22Rv1 (cell line): ENCODE measurements around the gene RUVBL1.

Experiments
- H3K27ac ChIP-seq: fragments of 450-650 bp; 2 replicates; pipeline ENCODE4 v1.5.1; 2017
- CTCF ChIP-seq: fragments of 450-650 bp; IDR thresholded peaks from 2 replicates; pipeline ENCODE4 v1.5.1; 2017; ENCODE audit warnings: mild to moderate bottlenecking
- ZFX ChIP-seq: fragments of 450-650 bp; IDR thresholded peaks from 2 replicates; pipeline ENCODE4 v1.6.1; 2017; ENCODE audit warnings: antibody characterized with exemption, borderline replicate concordance

RUVBL1 gene

GRCh38 chr3:128123538-128124368, at the start of gene RUVBL1:
RUVBL1 (minus strand) TSS chr3:128123812; CDS start chr3:128123724, 88 bp downstream.
- TF ChIP-seq ZFX (no peak), CTCF (no peak)
- peak within 1 kb of the TSS; percentile 80 for H3K27ac ChIP-seq

- no peak overlapping the region for H3K27ac ChIP-seq
- TF ChIP-seq ZFX (no peak), CTCF (no peak)
Observed at GRCh38 chr3:128173200-128173599, 49.6 kb upstream of the RUVBL1 start.

GRCh38 chr3:128170866-128171516, 47.4 kb upstream of the RUVBL1 start:
- no peak overlapping the region for H3K27ac ChIP-seq

GRCh38 chr3:128168836-128169235, 45.2 kb upstream of the RUVBL1 start:
- no peak for TF ChIP-seq CTCF
- TF ChIP-seq ZFX, result no peak
- H3K27ac ChIP-seq, result no peak overlapping the region

More at GRCh38 chr3:128170866-128171516, 47.4 kb upstream of the RUVBL1 start:
- TF ChIP-seq ZFX (no peak), CTCF (peak; percentile 84)

GRCh38 chr3:128167973-128168674, 44.5 kb upstream of the RUVBL1 start:
- no peak overlapping the region for H3K27ac ChIP-seq
- TF ChIP-seq ZFX (no peak), CTCF (no peak)

GRCh38 chr3:128167646-128167972, 44.0 kb upstream of the RUVBL1 start:
- H3K27ac ChIP-seq, result no peak overlapping the region
- no peak for TF ChIP-seq CTCF
- no peak for TF ChIP-seq ZFX
